ENCODE measurements around the gene KIFC3. TPM values are rescaled to one million over a fixed set of nuclear protein-coding genes. Genes with fewer than 3 reads are reported as not detected.

The KIFC3 gene
- total and polyA plus RNA-seq, 2 of the 13 experiments (the other 11 are each of a cell fraction or from before 2014, with no cell fraction given) = 42.1 to 45.3 TPM

DNA sequence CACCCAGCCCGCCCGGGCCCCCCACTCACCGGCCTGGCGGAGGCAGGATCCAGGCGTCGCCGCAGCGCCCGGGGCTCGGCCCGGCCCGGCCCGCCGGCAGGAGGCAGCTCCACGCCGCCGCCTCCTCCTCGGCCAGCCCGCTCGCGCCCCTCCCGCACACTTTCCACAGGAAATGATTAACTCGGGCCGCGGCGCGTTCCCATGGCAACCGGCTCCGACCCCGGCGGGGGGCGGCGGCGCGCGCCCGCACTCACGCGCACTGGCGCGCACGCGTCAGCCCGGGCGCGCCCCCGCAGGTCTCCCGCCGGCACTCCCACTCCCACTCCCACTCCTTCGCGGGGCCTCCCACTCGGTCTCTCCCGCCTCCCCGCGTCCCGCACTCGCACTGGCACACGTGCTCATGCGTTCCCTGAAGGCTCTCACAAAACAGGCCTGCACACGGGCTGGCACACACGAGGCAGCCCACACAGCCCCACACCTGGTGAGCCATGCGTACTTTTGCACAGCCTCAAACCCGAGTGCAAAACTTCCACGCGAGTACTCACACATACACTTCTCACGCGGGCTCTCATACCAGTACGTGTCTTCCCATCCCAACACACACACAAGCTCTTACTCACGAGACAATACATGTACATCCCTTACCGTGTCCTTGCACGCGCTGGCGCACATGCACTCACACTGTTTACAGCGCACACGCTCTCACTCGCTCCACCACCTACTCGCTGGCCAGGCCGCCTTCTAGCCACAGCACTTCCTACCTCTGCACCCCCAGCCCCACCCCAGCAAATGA lies at the start of gene KIFC3 (continued):
- TF ChIP-seq HOXA9 (CRISPR knock-in tag; IDR thresholded peaks at IDR 0.05; ENCODE audit: borderline replicate concordance) (peak; percentile 90; the same call in 1 of the 2 replicates), RBFOX2 (IDR thresholded peaks at IDR 0.05; ENCODE audit: low read depth, low read length) (peak; percentile 83), SUZ12 (IDR thresholded peaks at IDR 0.05; ENCODE audit: low read depth, low read length) (no peak), SIN3A (IDR thresholded peaks at IDR 0.05; ENCODE audit: borderline replicate concordance, low read depth, low read length) (peak; percentile 92; the same call in 1 of the 2 replicates), JDP2 (CRISPR knock-in tag; IDR thresholded peaks at IDR 0.05; ENCODE audit: borderline replicate concordance) (peak; percentile 93), HCFC1 (IDR thresholded peaks at IDR 0.05; ENCODE audit: low read depth, low read length) (no peak), CBX5 (CRISPR knock-in tag; IDR thresholded peaks at IDR 0.05; ENCODE audit: borderline replicate concordance) (peak; percentile 70; the same call in 1 of the 2 replicates), KLF6 (CRISPR knock-in tag; IDR thresholded peaks at IDR 0.05) (peak; percentile 37; the same call in 1 of the 2 replicates), NCOA2 (CRISPR knock-in tag; IDR thresholded peaks at IDR 0.05) (peak; percentile 5; the same call in 1 of the 2 replicates), UBTF (CRISPR knock-in tag; IDR thresholded peaks at IDR 0.05) (peak; percentile 82), NR1H2 (CRISPR knock-in tag; IDR thresholded peaks at IDR 0.05; ENCODE audit: borderline replicate concordance, low read depth) (peak; percentile 80; the same call in 1 of the 2 replicates)
- TF ChIP-seq, protein P1, sequence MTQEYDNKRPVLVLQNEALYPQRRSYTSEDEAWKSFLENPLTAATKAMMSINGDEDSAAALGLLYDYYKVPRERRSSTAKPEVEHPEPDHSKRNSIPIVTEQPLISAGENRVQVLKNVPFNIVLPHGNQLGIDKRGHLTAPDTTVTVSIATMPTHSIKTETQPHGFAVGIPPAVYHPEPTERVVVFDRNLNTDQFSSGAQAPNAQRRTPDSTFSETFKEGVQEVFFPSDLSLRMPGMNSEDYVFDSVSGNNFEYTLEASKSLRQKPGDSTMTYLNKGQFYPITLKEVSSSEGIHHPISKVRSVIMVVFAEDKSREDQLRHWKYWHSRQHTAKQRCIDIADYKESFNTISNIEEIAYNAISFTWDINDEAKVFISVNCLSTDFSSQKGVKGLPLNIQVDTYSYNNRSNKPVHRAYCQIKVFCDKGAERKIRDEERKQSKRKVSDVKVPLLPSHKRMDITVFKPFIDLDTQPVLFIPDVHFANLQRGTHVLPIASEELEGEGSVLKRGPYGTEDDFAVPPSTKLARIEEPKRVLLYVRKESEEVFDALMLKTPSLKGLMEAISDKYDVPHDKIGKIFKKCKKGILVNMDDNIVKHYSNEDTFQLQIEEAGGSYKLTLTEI (CRISPR knock-in tag; conservative IDR thresholded peaks at IDR 0.05) = no peak
- TF ChIP-seq, protein P2, sequence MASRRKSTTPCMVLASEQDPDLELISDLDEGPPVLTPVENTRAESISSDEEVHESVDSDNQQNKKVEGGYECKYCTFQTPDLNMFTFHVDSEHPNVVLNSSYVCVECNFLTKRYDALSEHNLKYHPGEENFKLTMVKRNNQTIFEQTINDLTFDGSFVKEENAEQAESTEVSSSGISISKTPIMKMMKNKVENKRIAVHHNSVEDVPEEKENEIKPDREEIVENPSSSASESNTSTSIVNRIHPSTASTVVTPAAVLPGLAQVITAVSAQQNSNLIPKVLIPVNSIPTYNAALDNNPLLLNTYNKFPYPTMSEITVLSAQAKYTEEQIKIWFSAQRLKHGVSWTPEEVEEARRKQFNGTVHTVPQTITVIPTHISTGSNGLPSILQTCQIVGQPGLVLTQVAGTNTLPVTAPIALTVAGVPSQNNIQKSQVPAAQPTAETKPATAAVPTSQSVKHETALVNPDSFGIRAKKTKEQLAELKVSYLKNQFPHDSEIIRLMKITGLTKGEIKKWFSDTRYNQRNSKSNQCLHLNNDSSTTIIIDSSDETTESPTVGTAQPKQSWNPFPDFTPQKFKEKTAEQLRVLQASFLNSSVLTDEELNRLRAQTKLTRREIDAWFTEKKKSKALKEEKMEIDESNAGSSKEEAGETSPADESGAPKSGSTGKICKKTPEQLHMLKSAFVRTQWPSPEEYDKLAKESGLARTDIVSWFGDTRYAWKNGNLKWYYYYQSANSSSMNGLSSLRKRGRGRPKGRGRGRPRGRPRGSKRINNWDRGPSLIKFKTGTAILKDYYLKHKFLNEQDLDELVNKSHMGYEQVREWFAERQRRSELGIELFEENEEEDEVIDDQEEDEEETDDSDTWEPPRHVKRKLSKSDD (CRISPR knock-in tag; IDR thresholded peaks at IDR 0.05; ENCODE audit: low read depth) = no peak
- TF ChIP-seq, protein P3, sequence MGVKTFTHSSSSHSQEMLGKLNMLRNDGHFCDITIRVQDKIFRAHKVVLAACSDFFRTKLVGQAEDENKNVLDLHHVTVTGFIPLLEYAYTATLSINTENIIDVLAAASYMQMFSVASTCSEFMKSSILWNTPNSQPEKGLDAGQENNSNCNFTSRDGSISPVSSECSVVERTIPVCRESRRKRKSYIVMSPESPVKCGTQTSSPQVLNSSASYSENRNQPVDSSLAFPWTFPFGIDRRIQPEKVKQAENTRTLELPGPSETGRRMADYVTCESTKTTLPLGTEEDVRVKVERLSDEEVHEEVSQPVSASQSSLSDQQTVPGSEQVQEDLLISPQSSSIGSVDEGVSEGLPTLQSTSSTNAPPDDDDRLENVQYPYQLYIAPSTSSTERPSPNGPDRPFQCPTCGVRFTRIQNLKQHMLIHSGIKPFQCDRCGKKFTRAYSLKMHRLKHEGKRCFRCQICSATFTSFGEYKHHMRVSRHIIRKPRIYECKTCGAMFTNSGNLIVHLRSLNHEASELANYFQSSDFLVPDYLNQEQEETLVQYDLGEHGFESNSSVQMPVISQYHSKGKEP (CRISPR knock-in tag; IDR thresholded peaks at IDR 0.05) = 0 out of 2 replicates have a peak, but pooled peaks have one; percentile 46
- TF ChIP-seq, protein P4, sequence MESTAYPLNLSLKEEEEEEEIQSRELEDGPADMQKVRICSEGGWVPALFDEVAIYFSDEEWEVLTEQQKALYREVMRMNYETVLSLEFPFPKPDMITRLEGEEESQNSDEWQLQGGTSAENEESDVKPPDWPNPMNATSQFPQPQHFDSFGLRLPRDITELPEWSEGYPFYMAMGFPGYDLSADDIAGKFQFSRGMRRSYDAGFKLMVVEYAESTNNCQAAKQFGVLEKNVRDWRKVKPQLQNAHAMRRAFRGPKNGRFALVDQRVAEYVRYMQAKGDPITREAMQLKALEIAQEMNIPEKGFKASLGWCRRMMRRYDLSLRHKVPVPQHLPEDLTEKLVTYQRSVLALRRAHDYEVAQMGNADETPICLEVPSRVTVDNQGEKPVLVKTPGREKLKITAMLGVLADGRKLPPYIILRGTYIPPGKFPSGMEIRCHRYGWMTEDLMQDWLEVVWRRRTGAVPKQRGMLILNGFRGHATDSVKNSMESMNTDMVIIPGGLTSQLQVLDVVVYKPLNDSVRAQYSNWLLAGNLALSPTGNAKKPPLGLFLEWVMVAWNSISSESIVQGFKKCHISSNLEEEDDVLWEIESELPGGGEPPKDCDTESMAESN (CRISPR knock-in tag; conservative IDR thresholded peaks at IDR 0.05) = peak; percentile 69

Data from HepG2 (cell line).